GM12801 (cell line): Measurements from ENCODE around the gene FLAD1.

ENCODE experiments used
- TF ChIP-seq, protein P1 (sequence below): IDR thresholded peaks from one replicate; pipeline ENCODE4 v1.5.1; 2011; ENCODE audit warnings: control low read depth; ENCODE audit not compliant: insufficient read length; ENCODE audit errors: extremely low read depth

FLAD1 gene

DNA sequence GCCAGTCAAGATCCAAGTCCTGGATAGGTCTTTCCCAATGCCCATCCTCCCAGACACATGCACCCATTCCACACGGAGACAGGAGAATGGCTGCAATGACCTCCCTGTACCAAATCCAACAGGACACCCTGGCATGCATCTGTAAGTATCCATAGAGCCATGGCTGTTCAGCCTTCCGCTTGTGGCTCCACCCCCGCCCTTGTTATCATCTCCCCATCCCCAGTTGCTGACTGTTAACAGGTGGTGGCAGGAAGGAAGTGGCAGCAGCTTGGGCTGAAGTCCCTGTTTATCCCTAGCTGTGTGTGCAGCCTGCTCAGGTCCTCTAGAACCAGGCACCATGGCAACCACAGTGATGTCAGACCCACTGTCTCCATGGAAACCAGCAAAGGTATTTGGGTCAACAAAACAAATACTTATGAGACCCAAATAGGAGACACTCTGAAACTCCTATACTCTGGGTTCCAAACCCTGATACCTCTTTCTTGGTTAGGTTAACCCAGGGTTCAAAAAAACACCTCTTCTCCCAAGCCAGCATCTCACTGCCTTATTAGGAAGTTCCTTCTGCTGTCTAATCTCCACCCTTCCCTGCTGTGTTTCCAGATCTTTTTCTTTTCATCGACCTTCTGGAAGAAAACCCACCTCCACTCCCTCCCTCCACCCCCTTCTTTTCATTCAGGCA, 28.0 kb upstream of the FLAD1 start:
- TF ChIP-seq, protein P1, sequence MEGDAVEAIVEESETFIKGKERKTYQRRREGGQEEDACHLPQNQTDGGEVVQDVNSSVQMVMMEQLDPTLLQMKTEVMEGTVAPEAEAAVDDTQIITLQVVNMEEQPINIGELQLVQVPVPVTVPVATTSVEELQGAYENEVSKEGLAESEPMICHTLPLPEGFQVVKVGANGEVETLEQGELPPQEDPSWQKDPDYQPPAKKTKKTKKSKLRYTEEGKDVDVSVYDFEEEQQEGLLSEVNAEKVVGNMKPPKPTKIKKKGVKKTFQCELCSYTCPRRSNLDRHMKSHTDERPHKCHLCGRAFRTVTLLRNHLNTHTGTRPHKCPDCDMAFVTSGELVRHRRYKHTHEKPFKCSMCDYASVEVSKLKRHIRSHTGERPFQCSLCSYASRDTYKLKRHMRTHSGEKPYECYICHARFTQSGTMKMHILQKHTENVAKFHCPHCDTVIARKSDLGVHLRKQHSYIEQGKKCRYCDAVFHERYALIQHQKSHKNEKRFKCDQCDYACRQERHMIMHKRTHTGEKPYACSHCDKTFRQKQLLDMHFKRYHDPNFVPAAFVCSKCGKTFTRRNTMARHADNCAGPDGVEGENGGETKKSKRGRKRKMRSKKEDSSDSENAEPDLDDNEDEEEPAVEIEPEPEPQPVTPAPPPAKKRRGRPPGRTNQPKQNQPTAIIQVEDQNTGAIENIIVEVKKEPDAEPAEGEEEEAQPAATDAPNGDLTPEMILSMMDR = no peak

DNA sequence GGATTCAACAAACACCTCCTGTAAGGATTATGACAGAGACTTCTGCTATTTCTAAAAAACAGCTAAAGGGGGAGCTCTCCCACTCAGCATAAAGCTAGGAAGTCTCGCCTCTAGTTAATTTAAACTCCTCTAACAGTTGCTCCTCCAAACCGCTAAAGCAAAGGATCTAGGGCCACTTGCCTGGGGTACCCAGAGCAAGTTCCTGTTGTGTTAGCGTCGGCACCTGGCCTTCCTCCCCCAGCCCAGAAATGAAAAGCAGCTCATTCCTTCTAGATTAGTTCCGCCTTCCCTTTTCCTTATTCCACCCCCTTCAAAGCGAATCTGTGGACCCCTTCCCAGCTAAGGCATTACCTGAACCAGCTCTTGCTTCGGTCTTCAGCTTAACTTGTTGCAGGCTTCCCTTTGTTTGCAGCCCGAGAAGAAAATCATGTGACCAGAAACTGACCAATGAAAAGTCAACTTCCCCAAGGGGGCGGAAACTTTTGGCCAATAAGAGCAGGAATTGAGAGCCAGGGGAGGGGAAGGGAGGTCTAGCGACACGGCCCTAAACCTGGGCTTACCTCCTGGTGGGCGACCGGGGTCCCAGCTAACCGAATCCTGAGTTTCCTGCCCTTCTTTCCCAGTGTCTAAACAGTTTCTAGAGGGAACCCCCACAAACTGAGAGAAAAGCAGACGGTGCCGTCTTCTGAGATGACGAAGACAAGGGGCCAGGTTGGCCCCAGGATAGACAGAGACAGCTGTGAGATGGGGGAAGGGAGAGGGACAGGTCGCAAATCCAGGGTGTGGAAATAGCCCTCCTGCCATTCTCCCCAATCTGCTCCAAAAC, 27.2 kb upstream of the FLAD1 start, which contains the start of gene PBXIP1:
PBXIP1 (minus strand) TSS at position 382 of the 826 bp plus-strand sequence. CDS start 2,378 bp downstream, outside the sequence.
- TF ChIP-seq, protein P1 = no peak

DNA sequence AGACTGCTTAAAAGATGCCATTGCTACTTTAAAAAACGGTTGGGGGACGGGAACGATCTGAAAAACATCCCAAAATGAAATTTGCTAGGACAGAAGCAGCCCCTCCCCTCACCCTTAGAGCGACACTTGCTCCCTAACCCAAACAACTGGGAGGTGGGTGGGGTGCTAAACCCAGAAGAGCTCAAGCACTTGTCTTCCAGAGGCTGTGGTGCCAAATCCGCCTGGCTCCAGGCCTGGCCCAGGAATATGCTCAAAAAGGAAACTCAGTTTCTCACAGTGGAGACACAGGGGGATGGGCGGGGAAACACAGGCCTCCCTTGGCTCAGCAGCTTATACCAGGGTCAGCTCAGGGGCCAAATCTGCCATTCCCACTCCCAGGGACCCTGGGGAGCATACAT, 26.6 kb upstream of the FLAD1 start:
- TF ChIP-seq, protein P1 = no peak

DNA sequence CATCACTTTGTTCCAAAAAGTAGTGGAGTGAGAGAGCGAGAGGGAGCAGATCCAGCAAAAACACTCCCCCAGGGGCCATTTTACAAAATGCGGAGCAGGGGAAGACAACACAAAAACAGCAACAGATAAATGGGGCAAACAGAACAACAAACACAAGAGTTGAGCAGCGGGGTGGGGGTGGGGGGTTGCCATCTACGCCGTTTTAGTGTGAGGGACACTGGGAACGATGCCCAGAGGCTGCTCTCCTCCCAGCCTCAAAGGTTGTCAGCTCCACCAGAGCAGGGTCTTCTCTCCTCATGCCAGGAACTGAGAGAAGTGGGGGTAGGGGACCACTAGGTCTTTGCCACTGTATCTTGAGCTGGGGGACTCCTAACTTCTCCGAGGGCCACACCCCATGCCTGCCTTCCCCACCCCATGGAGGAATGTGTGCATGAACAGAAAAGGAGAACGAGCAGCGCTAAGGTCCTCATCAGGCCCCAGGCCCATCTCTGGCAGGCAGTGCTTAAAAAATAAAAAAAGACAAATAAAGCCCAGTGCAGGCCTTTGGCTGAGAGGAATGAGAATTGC, 26.0 kb upstream of the FLAD1 start:
- TF ChIP-seq, protein P1 = no peak

DNA sequence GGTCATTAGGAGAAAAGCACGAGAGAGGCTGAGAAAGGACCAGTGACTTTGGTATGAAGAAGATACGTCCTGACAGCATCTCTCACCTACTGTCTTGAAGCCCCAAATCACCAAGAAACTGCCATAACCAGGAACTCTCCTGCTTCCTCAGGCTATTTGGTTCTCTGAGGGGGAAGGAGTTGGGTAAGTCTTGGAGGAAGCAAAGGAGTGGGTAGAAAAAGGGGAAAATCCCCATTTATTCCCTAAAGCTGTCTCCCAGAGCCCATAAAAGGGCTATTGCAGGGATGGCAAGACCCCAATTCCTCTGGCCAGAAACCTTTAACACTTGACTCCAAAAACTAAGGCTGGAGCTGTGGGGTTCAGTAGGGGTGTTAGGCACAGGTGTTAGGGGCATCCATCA, 25.1 kb upstream of the FLAD1 start:
- TF ChIP-seq, protein P1 = no peak

DNA sequence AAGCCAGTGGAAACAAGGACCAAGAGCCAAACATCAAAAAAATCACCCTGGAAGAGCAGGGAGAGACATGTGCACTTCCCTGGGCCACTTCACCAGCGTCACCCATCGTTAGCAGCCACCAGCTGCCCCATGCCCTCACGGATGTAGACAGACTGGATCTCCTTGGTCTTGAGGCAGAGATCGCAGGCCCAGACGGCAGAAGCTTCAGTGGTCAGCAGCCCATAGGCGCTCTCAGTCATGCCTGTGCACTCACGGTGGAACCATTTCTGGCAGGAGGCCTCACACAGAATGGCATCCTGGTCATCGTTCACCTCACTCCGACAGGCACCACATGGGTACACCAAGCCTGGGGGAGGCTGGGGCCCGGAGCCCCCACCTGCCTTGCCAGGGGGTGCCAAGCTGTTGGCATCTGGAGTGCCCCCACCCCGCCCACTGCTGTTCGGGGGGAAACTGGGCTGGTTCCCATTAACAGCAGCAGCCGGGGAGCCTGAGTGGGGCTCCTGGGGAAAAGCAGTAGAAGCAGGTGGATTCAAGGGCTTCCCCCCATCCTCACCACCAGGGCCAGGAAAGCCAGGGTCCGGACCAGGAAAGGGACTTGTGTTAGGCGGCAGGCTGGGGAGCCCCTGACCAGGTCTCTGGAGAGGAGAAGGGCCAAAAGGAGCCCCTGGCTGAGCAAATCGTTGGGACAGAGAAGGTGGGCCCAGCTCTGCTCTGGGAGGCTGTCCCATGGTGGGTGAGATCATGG, 24.3 kb upstream of the FLAD1 start:
- TF ChIP-seq, protein P1 = no peak

DNA sequence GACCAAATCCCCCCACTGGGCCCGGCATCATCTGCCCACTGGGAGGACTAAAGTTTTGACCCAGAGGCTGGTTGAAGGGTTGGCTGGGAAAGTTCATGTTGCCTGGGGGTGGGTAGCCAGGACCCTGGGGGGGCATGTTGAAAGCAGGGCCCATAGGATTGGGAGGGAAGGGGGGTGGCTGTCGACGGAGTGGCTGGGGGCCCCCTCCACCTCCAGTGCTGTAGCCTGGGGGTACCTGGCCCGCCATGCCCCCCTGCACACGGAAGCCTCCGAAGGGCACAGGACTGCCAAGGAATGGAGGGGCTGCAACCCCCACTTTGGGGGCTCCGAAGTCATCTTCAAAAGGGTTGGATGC, 23.7 kb upstream of the FLAD1 start:
- TF ChIP-seq, protein P1 = no peak
